ENCODE data around the gene SH3RF3.

SH3RF3 gene

GRCh38 chr2:109435066-109435690, 306.2 kb downstream of the SH3RF3 start:
- DNase-seq (ENCODE audit: low read depth), result no peak
- H3K4me3 ChIP-seq (ENCODE audit: low read depth, low read length), result no peak overlapping the region
- TF ChIP-seq MYC (IDR thresholded peaks at IDR 0.05; ENCODE audit: low read depth, low read length) (no peak), CTCF (IDR thresholded peaks at IDR 0.05; ENCODE audit: low read depth, low read length) (no peak), POLR2A (IDR thresholded peaks at IDR 0.05; ENCODE audit: extremely low read depth, insufficient read length) (no peak), MAX (IDR thresholded peaks at IDR 0.05; ENCODE audit: low read depth, low read length) (no peak)

GRCh38 chr2:109435901-109436598, 307.0 kb downstream of the SH3RF3 start:
- peak; percentile 17 for DNase-seq (ENCODE audit: low read depth)
- no peak for TF ChIP-seq MAX (IDR thresholded peaks at IDR 0.05; ENCODE audit: low read depth, low read length)
- no peak for TF ChIP-seq MYC (IDR thresholded peaks at IDR 0.05; ENCODE audit: low read depth, low read length)
- no peak for TF ChIP-seq POLR2A (IDR thresholded peaks at IDR 0.05; ENCODE audit: extremely low read depth, insufficient read length)
- no peak for TF ChIP-seq CTCF (IDR thresholded peaks at IDR 0.05; ENCODE audit: low read depth, low read length)
- H3K4me3 ChIP-seq (ENCODE audit: low read depth, low read length), result no peak overlapping the region

- TF ChIP-seq MYC (IDR thresholded peaks at IDR 0.05; ENCODE audit: low read depth, low read length), result no peak
- H3K4me3 ChIP-seq (ENCODE audit: low read depth, low read length), result no peak overlapping the region
- no peak for DNase-seq (ENCODE audit: low read depth)
Measured at GRCh38 chr2:109436610-109437225, 307.7 kb downstream of the SH3RF3 start.

- no peak for TF ChIP-seq MYC (IDR thresholded peaks at IDR 0.05; ENCODE audit: low read depth, low read length)
- no peak overlapping the region for H3K4me3 ChIP-seq (ENCODE audit: low read depth, low read length)
- no peak for DNase-seq (ENCODE audit: low read depth)
Measured at GRCh38 chr2:109437325-109438090, 308.5 kb downstream of the SH3RF3 start.

- DNase-seq (ENCODE audit: low read depth), result no peak
- TF ChIP-seq MYC (IDR thresholded peaks at IDR 0.05; ENCODE audit: low read depth, low read length), result no peak
- no peak for TF ChIP-seq MAX (IDR thresholded peaks at IDR 0.05; ENCODE audit: low read depth, low read length)
- no peak for TF ChIP-seq POLR2A (IDR thresholded peaks at IDR 0.05; ENCODE audit: extremely low read depth, insufficient read length)
- no peak for TF ChIP-seq CTCF (IDR thresholded peaks at IDR 0.05; ENCODE audit: low read depth, low read length)
- H3K4me3 ChIP-seq (ENCODE audit: low read depth, low read length), result no peak overlapping the region
Measured at GRCh38 chr2:109438146-109438545, 309.1 kb downstream of the SH3RF3 start.

GRCh38 chr2:109438773-109439389, 309.9 kb downstream of the SH3RF3 start:
- no peak for DNase-seq (ENCODE audit: low read depth)
- no peak for TF ChIP-seq POLR2A (IDR thresholded peaks at IDR 0.05; ENCODE audit: extremely low read depth, insufficient read length)
- no peak for TF ChIP-seq MYC (IDR thresholded peaks at IDR 0.05; ENCODE audit: low read depth, low read length)
- TF ChIP-seq MAX (IDR thresholded peaks at IDR 0.05; ENCODE audit: low read depth, low read length), result no peak
- no peak for TF ChIP-seq CTCF (IDR thresholded peaks at IDR 0.05; ENCODE audit: low read depth, low read length)
- H3K4me3 ChIP-seq (ENCODE audit: low read depth, low read length), result no peak overlapping the region

All from NB4 (cell line).